ENCODE data around the gene PCDHGB2.

- TF ChIP-seq CTCF (IDR thresholded peaks at IDR 0.05) (no peak), POLR2A (IDR thresholded peaks at IDR 0.05) (no peak), EP300 (IDR thresholded peaks at IDR 0.05; ENCODE audit: low read depth) (no peak)
Observed at GRCh38 chr5:141351591-141351990, 8.2 kb upstream of the PCDHGB2 start.

Measured in transverse colon (tissue), 3 donors.